GOT3 (cell line): Measurements from ENCODE around the gene CRTC1.

Source experiments
- DNase-seq: peaks from one replicate; lab custom pipeline; 2025; ENCODE audit warnings: mixed read lengths; lab: John Stamatoyannopoulos, UW

The CRTC1 gene

DNA sequence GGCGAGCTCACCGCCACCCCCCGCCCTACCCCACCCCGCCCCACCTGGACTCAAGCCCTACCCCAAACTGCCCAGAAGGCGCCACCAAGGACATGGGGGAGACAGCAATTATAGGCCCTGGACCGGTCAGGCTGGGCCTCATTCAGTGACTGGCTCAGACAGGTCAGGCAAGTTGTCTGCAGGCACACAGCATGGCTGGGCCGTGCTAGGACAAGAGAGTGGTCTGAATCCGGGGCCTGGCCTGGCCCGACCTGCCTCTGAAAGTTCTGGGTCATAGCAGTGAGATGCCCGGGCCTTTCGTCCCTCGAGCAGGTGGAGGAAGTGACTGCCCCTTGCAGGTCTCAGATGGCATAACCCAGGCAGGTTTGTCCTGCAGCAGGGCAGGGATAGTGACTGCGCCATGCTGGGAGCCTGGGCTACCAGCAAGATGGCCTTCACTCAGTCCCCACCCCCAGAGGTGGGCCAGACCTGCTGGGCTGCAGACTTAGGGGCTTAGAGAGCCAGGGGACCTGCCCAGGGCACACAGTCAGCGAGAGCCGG is 86.6 kb downstream of the CRTC1 start:
- no peak for DNase-seq

GRCh38 chr19:18770663-18771327 is 87.3 kb downstream of the CRTC1 start:
- no peak for DNase-seq

- DNase-seq: no peak
Measured at GRCh38 chr19:18771328-18772242, 88.1 kb downstream of the CRTC1 start.

DNA sequence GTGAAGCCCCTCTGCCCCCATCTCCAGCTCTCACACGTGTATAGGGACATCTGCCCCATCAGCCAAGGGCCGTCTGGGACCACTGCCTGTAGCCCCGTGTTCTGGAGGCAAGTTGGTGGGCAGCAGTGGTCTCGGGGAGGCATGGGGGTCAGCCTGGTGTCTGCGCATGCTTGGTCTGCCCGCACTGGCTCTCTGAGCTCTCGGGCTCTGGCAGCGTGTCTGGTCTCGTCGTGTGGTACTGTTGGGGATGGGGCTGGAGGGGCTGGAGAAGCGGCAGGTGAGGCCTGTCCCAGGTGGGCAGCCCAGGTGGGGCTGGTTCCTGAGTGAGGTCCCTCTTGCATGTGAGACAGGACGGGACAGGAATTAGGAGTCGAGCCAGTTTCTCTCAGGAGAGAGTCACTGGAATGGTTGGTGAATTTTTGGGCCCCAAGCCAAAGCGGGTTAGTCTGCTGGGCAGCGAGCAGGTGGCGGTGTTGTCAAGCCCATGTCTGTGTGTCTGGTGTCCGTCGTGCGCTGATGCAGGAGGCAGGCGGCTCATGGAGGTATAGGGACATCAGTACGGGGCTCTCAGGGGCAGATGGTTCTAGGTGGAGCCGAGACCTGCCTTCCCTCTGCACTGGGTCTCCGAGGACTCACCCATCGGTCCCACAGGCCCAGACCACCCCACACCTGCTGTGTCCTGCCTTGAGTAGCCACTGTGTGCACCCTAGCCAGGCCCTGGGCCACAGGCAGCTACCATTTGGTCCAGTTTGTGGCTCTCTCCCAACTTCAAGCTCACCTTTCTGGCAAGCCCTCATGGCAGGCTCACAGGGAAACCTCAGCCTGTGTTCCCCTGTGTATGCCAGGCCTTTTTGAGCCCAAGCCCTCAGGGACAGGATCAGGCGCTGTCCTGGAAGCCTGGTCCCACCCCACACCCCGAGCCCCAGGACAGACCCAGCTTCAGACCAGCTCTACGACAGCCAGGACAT is 89.4 kb downstream of the CRTC1 start:
- no peak for DNase-seq

DNA sequence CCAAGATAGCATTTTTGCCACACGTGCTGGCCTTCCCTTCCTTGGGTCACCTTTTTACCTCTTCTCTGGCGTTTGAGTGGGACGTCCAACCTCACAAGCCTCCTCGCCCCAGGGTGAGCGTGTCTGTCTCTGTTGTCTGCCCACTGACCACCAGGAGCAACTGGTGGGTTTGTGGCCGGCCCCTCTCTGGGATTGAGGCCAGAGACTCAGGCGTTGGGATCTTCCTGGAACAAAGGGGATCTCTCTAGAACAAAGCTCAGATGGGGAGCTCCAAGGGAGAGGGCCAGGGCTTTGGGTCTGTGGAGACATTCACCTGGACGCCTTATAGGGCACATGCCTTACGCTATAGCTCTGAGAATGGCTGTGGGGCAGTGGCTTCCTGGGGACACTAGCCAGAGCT is 90.2 kb downstream of the CRTC1 start:
- DNase-seq: no peak

DNA sequence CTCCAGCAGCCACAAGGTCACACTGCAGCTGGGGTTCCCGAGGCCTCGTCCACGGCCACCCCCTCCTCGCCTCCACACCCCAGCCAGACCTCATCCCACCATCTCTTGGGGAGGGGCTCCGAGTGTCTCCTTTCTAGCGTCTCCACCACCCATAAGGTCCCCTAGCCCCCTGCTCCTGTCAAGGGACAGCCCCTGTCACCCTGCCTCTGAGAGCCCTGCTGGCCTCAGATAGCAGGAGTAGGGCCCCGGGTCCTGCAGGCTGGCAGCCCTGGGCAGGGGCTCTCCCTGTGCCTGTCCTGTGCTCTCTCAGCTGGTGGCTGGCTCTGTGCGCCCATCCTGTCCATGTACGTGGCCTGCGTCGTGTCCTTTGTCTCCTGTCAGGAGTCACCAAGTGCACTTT is 90.6 kb downstream of the CRTC1 start:
- DNase-seq: no peak

DNA sequence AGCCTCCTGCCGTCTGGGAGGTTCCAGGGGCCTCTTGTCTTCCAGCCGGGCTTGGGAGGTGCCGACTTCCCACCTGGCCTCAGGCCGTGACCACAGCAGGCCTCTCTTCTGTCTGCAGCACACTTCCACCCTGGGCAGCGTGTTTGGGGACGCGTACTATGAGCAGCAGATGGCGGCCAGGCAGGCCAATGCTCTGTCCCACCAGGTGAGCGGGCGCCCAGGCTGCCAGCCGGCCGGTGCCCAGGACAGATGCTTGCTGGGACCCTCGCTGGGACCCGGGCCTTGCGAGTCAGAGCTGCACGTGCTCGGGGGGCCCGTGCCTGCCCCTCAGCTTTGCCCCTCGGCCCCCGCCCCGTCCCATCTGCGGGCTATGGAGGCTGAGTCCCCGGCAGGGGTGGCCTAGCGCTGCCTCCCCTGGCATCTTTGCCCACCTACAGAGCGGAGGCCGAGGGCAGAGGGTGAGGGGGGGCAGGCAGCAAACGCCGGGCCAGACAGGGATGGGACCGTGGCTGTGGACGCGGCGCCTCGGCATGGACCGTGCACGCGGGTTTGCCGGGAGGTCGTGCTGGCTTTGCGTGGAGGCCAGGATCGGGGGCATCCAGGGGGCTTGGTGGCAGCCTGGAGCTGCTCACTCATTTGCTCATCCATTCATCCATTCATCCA is 91.4 kb downstream of the CRTC1 start:
- DNase-seq: no peak

GRCh38 chr19:18775586-18776287 is 92.3 kb downstream of the CRTC1 start:
- DNase-seq: no peak

DNA sequence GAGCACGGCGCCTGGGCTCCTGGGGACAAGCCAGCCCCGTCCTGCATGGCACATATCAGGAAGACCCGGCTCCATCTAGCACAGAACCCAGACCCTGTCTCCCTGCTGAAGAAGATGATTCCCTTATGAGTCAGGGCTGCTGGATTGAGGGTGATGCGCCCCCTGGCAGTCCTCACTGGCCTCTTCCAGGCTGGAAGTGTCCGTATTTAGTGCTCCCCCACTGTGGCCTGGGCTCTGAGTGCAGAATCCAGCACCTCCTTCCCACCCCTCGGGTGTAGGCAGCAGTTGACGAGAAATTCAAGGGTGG is 92.8 kb downstream of the CRTC1 start:
- no peak for DNase-seq

DNA sequence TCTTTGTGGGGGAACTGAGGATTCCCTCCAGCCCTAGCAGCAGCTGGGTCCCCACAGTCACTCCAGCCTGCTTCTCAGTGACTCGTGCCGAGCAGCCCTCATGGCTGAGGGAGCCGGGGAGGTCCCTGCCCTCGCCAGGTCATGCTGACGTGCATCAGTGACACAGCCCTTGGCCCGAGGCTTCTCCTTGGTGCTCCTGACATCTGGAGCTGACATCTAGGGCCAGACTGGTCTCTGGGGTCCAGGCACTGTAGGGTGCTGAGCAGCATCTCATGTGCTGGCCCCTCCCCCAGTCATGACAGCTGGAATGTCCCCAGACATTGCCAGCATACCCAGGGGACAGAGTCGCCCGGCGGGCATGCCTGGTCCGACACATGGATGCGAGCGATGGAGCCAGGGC is 93.3 kb downstream of the CRTC1 start:
- DNase-seq: no peak

DNA sequence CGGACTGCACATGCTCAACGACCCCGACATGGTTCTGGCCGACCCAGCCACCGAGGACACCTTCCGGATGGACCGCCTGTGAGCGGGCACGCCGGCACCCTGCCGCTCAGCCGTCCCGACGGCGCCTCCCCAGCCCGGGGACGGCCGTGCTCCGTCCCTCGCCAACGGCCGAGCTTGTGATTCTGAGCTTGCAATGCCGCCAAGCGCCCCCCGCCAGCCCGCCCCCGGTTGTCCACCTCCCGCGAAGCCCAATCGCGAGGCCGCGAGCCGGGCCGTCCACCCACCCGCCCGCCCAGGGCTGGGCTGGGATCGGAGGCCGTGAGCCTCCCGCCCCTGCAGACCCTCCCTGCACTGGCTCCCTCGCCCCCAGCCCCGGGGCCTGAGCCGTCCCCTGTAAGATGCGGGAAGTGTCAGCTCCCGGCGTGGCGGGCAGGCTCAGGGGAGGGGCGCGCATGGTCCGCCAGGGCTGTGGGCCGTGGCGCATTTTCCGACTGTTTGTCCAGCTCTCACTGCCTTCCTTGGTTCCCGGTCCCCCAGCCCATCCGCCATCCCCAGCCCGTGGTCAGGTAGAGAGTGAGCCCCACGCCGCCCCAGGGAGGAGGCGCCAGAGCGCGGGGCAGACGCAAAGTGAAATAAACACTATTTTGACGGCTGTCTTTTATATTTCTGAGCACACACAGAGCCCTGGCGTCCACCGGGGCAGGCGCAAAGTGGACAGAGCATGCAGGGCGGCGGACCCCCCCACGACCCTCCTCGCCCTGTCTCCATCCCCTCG is 94.0 kb downstream of the CRTC1 start:
- no peak for DNase-seq

DNA sequence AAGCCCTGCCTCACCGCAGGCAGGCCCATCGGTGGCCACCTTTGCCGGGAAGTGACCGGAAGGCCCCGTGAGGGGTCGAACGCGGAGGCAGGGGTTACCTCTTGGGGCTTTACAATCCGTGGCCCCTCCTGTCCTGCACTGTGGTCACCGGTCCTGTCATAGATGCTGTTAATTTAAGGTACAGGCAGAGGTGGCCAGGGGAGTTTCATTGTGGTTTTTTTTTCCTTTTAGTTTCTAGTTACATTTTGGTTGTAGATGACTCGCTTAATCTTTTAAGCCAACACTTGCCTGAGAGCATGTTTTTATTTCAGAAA is 94.6 kb downstream of the CRTC1 start:
- no peak for DNase-seq

- no peak for DNase-seq
Measured at GRCh38 chr19:18778826-18779495, 95.5 kb downstream of the CRTC1 start.

- DNase-seq: no peak
Measured at GRCh38 chr19:18780081-18780480, 96.6 kb downstream of the CRTC1 start.

- DNase-seq: no peak
Measured at GRCh38 chr19:18780631-18781030, 97.2 kb downstream of the CRTC1 start.

DNA sequence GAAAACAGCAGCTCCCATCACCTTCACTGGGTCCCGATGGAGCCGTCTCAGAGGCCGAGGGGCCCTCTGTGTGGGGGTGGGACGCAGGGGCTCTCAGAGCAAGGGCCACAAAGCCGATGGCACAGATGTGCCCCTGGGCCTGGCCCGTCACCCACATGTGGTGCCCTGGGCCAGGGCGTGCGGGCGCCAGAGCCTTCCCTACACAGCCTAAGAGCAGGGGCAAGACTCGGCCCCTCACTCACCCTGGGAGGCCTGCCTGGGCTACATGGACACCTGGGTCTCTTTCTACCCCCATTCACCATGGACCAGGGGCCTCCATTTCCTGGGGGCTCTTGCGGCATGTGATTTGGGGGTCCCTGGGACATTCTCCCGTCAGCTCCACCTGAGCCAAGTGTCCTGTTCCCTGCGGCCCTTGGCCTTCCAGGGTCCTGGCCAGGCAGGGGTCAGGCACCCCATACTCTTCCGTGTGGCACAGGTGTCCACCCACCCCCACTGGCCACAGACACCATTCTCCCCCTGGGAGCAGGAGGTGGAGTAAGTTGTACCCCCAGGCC is 97.6 kb downstream of the CRTC1 start:
- no peak for DNase-seq

- DNase-seq: no peak
Measured at GRCh38 chr19:18781885-18782527, 98.5 kb downstream of the CRTC1 start.

DNA sequence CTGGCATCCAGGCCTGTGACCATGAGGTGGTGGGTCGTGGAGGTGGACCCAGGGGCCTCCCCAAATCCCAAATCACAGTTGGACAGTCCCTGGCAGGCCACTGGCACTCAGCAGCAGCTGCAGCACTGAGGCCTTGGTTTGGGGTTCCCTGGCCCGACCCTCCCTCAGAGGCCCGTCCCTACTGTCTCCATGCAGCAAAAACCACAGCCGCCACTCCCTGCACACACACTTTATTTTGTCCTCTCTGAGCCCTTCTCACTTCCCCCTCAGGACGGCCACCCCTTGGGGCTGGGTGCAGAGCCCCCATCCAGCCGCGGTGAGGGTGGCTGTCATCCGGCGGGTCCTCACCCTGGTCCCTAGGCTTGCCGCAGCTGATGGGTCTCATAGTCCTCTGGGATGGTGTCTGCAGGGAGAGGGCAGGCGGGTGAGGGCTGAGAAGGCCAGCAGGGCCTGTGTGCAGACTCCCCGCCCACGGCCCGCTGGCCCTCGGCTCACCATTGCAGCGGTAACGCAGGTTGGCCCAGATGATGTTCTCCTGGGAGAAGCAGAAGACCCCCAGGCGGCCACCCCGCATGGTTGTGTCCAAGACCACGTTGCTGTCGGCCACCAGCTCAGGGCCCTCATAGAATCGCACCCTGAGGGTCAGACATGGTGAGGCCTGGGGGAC is 99.2 kb downstream of the CRTC1 start:
- no peak for DNase-seq
